ENCODE data around the gene FAM83D. TPM values are rescaled to one million over a fixed set of nuclear protein-coding genes. Genes with fewer than 3 reads are reported as not detected.

FAM83D gene
- total and polyA plus RNA-seq, 2 of the 4 experiments (the other 2 are of a cell fraction) = 20.4 to 26.4 TPM

DNA sequence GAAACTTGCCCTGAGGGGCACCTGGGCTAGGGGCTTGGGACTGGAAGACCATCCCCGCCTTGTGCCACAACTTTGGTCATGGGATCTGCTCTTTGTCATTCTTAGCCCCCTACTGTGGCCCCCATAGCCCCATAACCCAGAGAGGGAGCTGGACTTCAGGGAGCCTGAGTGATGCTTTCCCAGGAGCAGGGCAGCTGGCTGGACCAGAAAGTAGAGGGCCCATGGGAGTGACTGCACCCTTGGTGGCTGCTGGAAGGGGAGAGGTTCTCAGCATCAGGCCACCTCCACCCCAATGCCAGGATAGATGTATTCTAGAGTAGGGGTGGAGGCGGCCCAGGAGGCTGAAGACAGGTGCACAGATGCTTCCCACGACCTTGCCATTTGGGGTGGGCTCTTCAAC is 5.8 kb upstream of the FAM83D start:
- Histone ChIP-seq H3K56ac (ENCODE audit: extremely low read depth, insufficient read depth, low read length) (no peak overlapping the region), H2AFZ (replicated peaks; ENCODE audit: low read length, poor library complexity) (no peak overlapping the region), H3K9me3 (ENCODE audit: control insufficient read depth, insufficient read depth, low read length) (no peaks in the 10 kb centered on the region), H3K4me2 (ENCODE audit: low read depth, low read length) (no peak overlapping the region), H2BK5ac (ENCODE audit: low read depth, low read length, poor library complexity, severe bottlenecking) (no peak overlapping the region), H4K20me1 (ENCODE audit: insufficient read depth, low read length) (no peaks in the 10 kb centered on the region), H2BK20ac (ENCODE audit: low read depth, low read length) (no peak overlapping the region), H2AK9ac (replicated peaks; ENCODE audit: low read depth, low read length, poor library complexity) (no peak overlapping the region), H3K27ac (ENCODE audit: insufficient read depth, low read length) (no peak overlapping the region), H3K14ac (replicated peaks; ENCODE audit: low read depth, low read length) (no peak overlapping the region), H3K36me3 (ENCODE audit: control insufficient read depth, insufficient read depth, low read length) (no peaks in the 10 kb centered on the region), H2BK120ac (ENCODE audit: low read depth, low read length) (no peak overlapping the region), H3K23ac (ENCODE audit: low read depth, low read length) (no peak overlapping the region), H4K91ac (ENCODE audit: insufficient read depth, low read depth, low read length) (no peak overlapping the region), H3K9me1 (ENCODE audit: insufficient read depth, low read length) (no peaks in the 10 kb centered on the region), H3K18ac (ENCODE audit: low read depth, low read length) (no peak overlapping the region), H4K5ac (ENCODE audit: low read depth, low read length) (no peak overlapping the region), H3K9ac (ENCODE audit: low read depth, low read length) (no peak overlapping the region), H4K8ac (ENCODE audit: low read depth in 2 of 2, low read length in 2 of 2) (no peak overlapping the region), H3K4ac (ENCODE audit: low read depth, low read length) (no peak overlapping the region), H3K27me3 (ENCODE audit: control insufficient read depth, insufficient read depth, low read length) (peaks cover 37% of the 10 kb centered on the region), H2BK15ac (ENCODE audit: low read depth, low read length) (no peak overlapping the region), H2AK5ac (ENCODE audit: low read depth, low read length) (no peak overlapping the region), H3K4me3 (ENCODE audit: insufficient read depth, low read depth, low read length) (no peak overlapping the region), H3K4me1 (ENCODE audit: control insufficient read depth, insufficient read depth, low read length) (no peaks in the 10 kb centered on the region), H3K79me1 (ENCODE audit: low read depth in 1 of 2, low read length in 2 of 2) (no peaks in the 10 kb centered on the region)
- intact Hi-C loops (cut with micrococcal nuclease) = no loop called here
- WGBS, 2 experiments (ENCODE audit: extremely low coverage in 2 of 2, insufficient read length in 1 of 2) = no CpG with 5 or more reads among the region's 3 CpGs
- ATAC-seq (ENCODE audit: low read depth) = no peak
- BruUV-seq (replicated peaks) = no TSS peak
- dilution Hi-C loops (cut with HindIII; ENCODE audit: low sequenced_read_pairs, unreplicated experiment) = no loop called here
- in situ Hi-C loops (cut with MboI; ENCODE audit: low sequenced_read_pairs) = loop anchor here (10.0 kb wide), 1 partner anchor 124 kb away; no protein-coding TSS in a partner anchor
- TF ChIP-seq CHD1 (IDR thresholded peaks at IDR 0.05; ENCODE audit: low read depth, low read length) (no peak), NFE2L2 (IDR thresholded peaks at IDR 0.05; ENCODE audit: low read depth, low read length) (no peak), POLR2A (IDR thresholded peaks at IDR 0.05; ENCODE audit: low read depth, low read length) (no peak), MXI1 (IDR thresholded peaks at IDR 0.05; ENCODE audit: borderline replicate concordance, low read depth, low read length) (no peak), FOS (IDR thresholded peaks at IDR 0.05; ENCODE audit: low read depth, low read length) (no peak), RFX5 (IDR thresholded peaks at IDR 0.05; ENCODE audit: low read depth, low read length) (no peak)
- ChIA-PET POLR2A (ENCODE audit: unreplicated experiment) (no interaction called here), CTCF (no interaction called here)
- no peak for DNase-seq

All from IMR-90 (cell line).